OCI-LY7 (cell line): Measurements from ENCODE around the gene SPOPL.

Experiments used
- CTCF ChIP-seq: fragments of 200-600 bp; sonication (generic); conservative IDR thresholded peaks from 2 replicates; pipeline ENCODE4 v1.5.1; 2014; ENCODE audit warnings: mild to moderate bottlenecking, antibody characterized with exemption, low read length, moderate library complexity, mixed read lengths
- EZH2phosphoT487 ChIP-seq: fragments of 200-600 bp; sonication (generic); IDR thresholded peaks from 2 replicates; pipeline ENCODE4 v1.6.1; 2018; ENCODE audit warnings: low read depth, borderline replicate concordance, mild to moderate bottlenecking, mixed run types, antibody characterized with exemption, low read length, moderate library complexity, mixed read lengths

DNA sequence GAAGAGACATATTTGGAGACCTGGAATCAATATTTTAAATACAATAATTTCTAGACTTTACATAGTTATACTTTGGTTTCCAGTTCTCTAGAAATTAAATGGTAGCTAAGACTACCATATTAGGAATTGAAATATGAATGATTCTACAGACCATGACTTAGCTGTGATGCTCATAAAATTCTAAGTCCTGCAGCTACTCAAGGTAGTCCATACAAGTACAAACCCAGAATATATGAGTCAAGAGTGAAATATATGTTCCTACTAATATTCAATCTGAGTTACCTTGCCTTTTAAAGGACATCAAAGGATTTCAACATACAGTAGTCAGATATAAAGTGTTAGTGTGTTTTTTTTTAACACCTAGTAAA, 10.1 kb upstream of the SPOPL start:
- TF ChIP-seq CTCF (no peak), EZH2phosphoT487 (no peak)
